Activated CD4-positive, alpha-beta memory T cell treated with anti-CD3 and anti-CD28 coated beads for 36 hours (primary cell): ENCODE results near the gene MEGF11. TPM values are rescaled to one million over a fixed set of nuclear protein-coding genes. Genes with fewer than 3 reads are reported as not detected.

Source experiments
- CTCF ChIA-PET: fragments of 350-600 bp; sonication (Branson Sonifier 250); formaldehyde crosslinking; loops from one replicate; lab custom pipeline; 2021; ENCODE audit warnings: antibody characterized with exemption, inconsistent platforms; lab: Charles Lee
- POLR2A ChIA-PET: fragments of 350-600 bp; sonication (Branson Sonifier 250); formaldehyde crosslinking; loops from one replicate; lab custom pipeline; 2021; ENCODE audit warnings: antibody characterized with exemption; lab: Charles Lee
- DNase-seq: peaks from one replicate; pipeline ENCODE4 v3.0.0-alpha.2; 2020
- H3K27ac Mint-ChIP-seq: one replicate; pipeline ENCODE4 v1.8.0; 2021; ENCODE audit warnings: mixed read lengths
- H3K27me3 Mint-ChIP-seq: one replicate; pipeline ENCODE4 v1.8.0; 2021; ENCODE audit warnings: mixed read lengths
- H3K36me3 Mint-ChIP-seq: one replicate; pipeline ENCODE4 v1.8.0; 2021; ENCODE audit warnings: mixed read lengths
- H3K4me1 Mint-ChIP-seq: one replicate; pipeline ENCODE4 v1.8.0; 2021; ENCODE audit warnings: low read depth, mixed read lengths
- H3K4me3 Mint-ChIP-seq: one replicate; pipeline ENCODE4 v1.8.0; 2021; ENCODE audit warnings: mild to moderate bottlenecking, mixed read lengths
- H3K9me3 Mint-ChIP-seq: one replicate; pipeline ENCODE4 v1.8.0; 2021; ENCODE audit warnings: mixed read lengths
- intact Hi-C: fragments of 100-400 bp; cut with micrococcal nuclease; formaldehyde crosslinking; loops from one replicate; pipeline ENCODE4 v1.15.1; 2023
- total RNA-seq, 2 experiments: library from RNA; stranded (reverse); gene quantifications; one replicate each; pipeline ENCODE4 v1.2.3, GENCODE V29; 2021

Gene MEGF11
- total RNA-seq, 2 experiments from 2014 or later, result not detected

DNA sequence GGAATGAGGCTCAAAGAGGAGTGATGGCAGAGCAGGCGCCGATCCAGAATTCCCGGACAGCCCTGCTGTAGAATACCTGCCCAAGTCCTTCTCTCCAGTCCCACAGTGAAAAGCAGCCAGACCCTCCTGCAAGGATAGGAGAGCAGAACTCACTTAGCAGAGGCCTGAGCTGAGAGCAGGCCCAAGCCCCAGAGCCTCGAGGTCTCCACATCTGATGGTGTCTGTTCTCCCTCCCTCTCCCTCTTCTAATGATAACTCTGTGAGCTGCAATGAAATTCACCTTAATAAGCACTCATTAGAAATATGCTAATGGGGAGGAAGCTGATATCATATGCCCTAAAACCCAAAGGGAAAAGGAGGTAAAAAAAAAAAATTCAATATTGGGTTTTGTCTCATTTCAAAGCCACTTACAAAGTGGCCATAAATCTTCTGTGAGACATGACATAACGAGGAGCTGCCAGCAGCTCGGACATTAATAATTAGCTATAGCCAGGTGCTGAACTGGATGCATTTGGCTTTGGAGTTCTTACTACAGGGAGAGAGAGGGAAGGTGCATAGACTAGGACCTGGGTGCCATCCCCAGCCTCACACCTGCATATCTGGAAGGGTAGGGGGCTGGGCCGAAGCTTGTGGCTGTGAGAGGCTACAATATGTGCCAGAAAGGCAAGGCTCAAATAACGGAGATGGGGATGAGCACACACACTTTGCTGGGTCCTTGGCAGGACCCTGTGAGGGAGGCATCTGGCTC is 108.4 kb downstream of the MEGF11 start:
- Mint-ChIP-seq H3K27ac (no peak overlapping the region), H3K36me3 (no peaks in the 10 kb centered on the region), H3K9me3 (no peaks in the 10 kb centered on the region), H3K4me1 (peaks cover 2% of the 10 kb centered on the region), H3K27me3 (peaks cover 2% of the 10 kb centered on the region), H3K4me3 (no peak overlapping the region)
- intact Hi-C loops, result no loop called here
- POLR2A ChIA-PET, result no interaction called here
- DNase-seq, result no peak
- CTCF ChIA-PET, result interaction anchor here (0.8 kb wide), 1 partner anchor 25 kb away, joined by 3 read pairs; no protein-coding TSS in a partner anchor

DNA sequence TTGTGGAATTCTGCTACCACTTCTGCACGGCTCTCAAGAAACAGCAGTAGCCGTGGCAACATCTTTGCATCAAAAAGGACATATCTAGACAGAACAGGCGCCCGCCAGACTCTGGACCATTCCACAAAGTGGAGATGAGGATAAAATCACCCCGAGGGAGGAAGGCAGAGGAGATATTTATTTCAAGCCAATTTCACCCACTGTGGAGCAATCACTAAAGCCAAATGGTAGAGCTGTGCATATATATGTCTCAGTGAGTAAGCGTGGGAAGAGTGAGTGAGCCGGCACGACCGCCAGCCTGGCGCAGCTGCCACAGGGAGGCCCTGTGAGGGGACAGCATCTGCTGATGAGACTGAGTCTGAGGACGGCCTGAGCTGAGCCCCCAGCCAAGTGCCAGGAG is 111.3 kb downstream of the MEGF11 start:
- Mint-ChIP-seq H3K27ac (no peak overlapping the region), H3K4me1 (peaks cover 2% of the 10 kb centered on the region), H3K36me3 (no peaks in the 10 kb centered on the region), H3K4me3 (no peak overlapping the region), H3K9me3 (no peaks in the 10 kb centered on the region), H3K27me3 (peaks cover 2% of the 10 kb centered on the region)
- ChIA-PET CTCF (no interaction called here), POLR2A (no interaction called here)
- intact Hi-C loops, result no loop called here
- no peak for DNase-seq

- Mint-ChIP-seq H3K4me1 (peaks cover 12% of the 10 kb centered on the region), H3K27ac (no peak overlapping the region), H3K4me3 (no peak overlapping the region), H3K27me3 (peaks cover 2% of the 10 kb centered on the region), H3K36me3 (no peaks in the 10 kb centered on the region), H3K9me3 (no peaks in the 10 kb centered on the region)
- intact Hi-C loops, result no loop called here
- POLR2A ChIA-PET, result no interaction called here
- CTCF ChIA-PET, result interaction anchor here (0.6 kb wide), 1 partner anchor 501 kb away, joined by 3 read pairs; no protein-coding TSS in a partner anchor
- no peak for DNase-seq
These were observed 113.9 kb downstream of the MEGF11 start for GRCh38 chr15:66139591-66140207.

- intact Hi-C loops, result no loop called here
- H3K27me3 Mint-ChIP-seq, result no peaks in the 10 kb centered on the region
- H3K9me3 Mint-ChIP-seq, result no peaks in the 10 kb centered on the region
- DNase-seq, result no peak
- H3K4me3 Mint-ChIP-seq, result no peak overlapping the region
- H3K27ac Mint-ChIP-seq, result no peak overlapping the region
- no peaks in the 10 kb centered on the region for H3K36me3 Mint-ChIP-seq
- H3K4me1 Mint-ChIP-seq, result peaks cover 12% of the 10 kb centered on the region
- POLR2A ChIA-PET, result no interaction called here
- CTCF ChIA-PET, result no interaction called here
These were observed 114.5 kb downstream of the MEGF11 start for GRCh38 chr15:66138892-66139590.

- Mint-ChIP-seq H3K9me3 (no peaks in the 10 kb centered on the region), H3K27ac (no peak overlapping the region), H3K4me3 (no peak overlapping the region), H3K36me3 (no peaks in the 10 kb centered on the region), H3K27me3 (no peaks in the 10 kb centered on the region), H3K4me1 (peaks cover 12% of the 10 kb centered on the region)
- intact Hi-C loops, result no loop called here
- ChIA-PET CTCF (no interaction called here), POLR2A (no interaction called here)
- no peak for DNase-seq
These were observed 115.3 kb downstream of the MEGF11 start for GRCh38 chr15:66138096-66138783.

- no peaks in the 10 kb centered on the region for H3K36me3 Mint-ChIP-seq
- no peaks in the 10 kb centered on the region for H3K9me3 Mint-ChIP-seq
- peaks cover 12% of the 10 kb centered on the region for H3K4me1 Mint-ChIP-seq
- intact Hi-C loops, result no loop called here
- H3K27ac Mint-ChIP-seq, result no peak overlapping the region
- DNase-seq, result no peak
- ChIA-PET CTCF (no interaction called here), POLR2A (no interaction called here)
- no peak overlapping the region for H3K4me3 Mint-ChIP-seq
- no peaks in the 10 kb centered on the region for H3K27me3 Mint-ChIP-seq
These were observed 116.6 kb downstream of the MEGF11 start for GRCh38 chr15:66136948-66137347.

GRCh38 chr15:66135664-66136063 is 117.9 kb downstream of the MEGF11 start:
- DNase-seq, result no peak
- no peaks in the 10 kb centered on the region for H3K9me3 Mint-ChIP-seq
- intact Hi-C loops, result no loop called here
- ChIA-PET CTCF (no interaction called here), POLR2A (no interaction called here)
- no peak overlapping the region for H3K27ac Mint-ChIP-seq
- no peak overlapping the region for H3K4me3 Mint-ChIP-seq
- no peaks in the 10 kb centered on the region for H3K36me3 Mint-ChIP-seq
- H3K4me1 Mint-ChIP-seq, result peaks cover 12% of the 10 kb centered on the region
- no peaks in the 10 kb centered on the region for H3K27me3 Mint-ChIP-seq

- intact Hi-C loops, result no loop called here
- POLR2A ChIA-PET, result no interaction called here
These were observed 119.3 kb downstream of the MEGF11 start for GRCh38 chr15:66134284-66134683.

DNA sequence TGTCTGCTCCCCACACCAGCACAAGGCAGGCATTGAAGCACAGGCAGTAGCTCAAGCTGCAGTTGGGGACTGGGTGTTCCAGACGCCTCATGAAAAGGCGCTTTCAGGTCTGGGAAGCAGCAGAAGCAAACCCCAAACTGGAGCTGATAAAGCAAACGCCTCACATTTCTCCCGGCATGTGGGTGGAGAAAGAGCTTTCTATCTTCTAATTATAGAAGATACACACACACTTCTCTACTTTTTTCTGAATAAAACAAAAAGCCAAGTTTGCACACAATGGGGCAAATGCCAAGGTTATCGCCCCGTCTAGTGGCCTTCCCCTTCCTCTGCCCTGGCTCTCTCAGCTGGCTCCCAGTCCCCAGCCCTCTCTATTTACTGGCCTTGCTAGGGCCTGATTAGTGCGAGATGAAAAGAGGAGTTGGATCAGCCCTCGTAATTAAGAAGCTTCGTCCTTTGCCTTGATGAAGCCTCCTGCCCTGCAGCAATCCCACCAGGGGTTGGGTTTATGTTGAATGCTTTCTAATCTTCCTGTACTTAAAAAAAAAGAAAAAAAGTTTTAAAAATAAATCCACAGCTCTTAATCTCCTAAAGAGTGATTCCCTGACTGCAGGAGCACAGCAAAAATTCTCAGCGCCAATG is 120.2 kb downstream of the MEGF11 start:
- no peak overlapping the region for H3K27ac Mint-ChIP-seq
- DNase-seq, result no peak
- H3K9me3 Mint-ChIP-seq, result no peaks in the 10 kb centered on the region
- ChIA-PET POLR2A (no interaction called here), CTCF (no interaction called here)
- peaks cover 12% of the 10 kb centered on the region for H3K4me1 Mint-ChIP-seq
- H3K27me3 Mint-ChIP-seq, result peaks cover 2% of the 10 kb centered on the region
- H3K4me3 Mint-ChIP-seq, result no peak overlapping the region
- no peaks in the 10 kb centered on the region for H3K36me3 Mint-ChIP-seq
- intact Hi-C loops, result no loop called here

More at GRCh38 chr15:66134284-66134683, 119.3 kb downstream of the MEGF11 start:
- DNase-seq, result no peak
- Mint-ChIP-seq H3K36me3 (no peaks in the 10 kb centered on the region), H3K4me1 (peaks cover 12% of the 10 kb centered on the region), H3K27ac (no peak overlapping the region), H3K4me3 (no peak overlapping the region), H3K27me3 (no peaks in the 10 kb centered on the region), H3K9me3 (no peaks in the 10 kb centered on the region)
- CTCF ChIA-PET, result no interaction called here

DNA sequence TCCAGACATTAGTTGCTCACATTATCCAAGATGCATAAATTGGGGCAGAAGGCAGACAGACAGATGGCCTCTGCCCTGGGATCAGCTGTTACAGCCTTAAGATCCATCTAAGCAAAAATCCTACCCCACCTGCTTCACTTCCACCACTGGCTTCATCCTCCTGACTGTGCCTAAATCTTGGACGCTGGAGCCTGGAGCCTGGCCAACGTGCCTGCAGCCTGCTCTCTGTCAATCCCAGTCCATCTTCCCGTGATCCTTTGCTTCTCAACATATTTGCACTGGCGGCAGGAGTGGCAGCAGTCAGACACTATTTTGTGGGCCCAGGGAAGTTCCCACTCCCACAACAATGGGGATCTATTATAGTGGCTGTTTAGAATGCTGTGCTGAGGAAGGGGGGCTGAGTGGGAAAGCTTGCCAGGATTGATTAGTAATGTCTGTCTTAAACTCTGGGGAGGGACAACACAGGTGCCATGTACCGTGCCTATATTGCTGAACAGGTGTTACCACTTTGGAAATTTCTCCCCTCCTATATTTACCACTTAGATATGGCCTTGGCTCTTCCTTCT is 121.2 kb downstream of the MEGF11 start:
- no peak for DNase-seq
- ChIA-PET POLR2A (no interaction called here), CTCF (no interaction called here)
- Mint-ChIP-seq H3K4me1 (peaks cover 12% of the 10 kb centered on the region), H3K27ac (no peak overlapping the region), H3K36me3 (no peaks in the 10 kb centered on the region), H3K9me3 (no peaks in the 10 kb centered on the region), H3K4me3 (no peak overlapping the region), H3K27me3 (peaks cover 6% of the 10 kb centered on the region)
- intact Hi-C loops, result no loop called here

DNA sequence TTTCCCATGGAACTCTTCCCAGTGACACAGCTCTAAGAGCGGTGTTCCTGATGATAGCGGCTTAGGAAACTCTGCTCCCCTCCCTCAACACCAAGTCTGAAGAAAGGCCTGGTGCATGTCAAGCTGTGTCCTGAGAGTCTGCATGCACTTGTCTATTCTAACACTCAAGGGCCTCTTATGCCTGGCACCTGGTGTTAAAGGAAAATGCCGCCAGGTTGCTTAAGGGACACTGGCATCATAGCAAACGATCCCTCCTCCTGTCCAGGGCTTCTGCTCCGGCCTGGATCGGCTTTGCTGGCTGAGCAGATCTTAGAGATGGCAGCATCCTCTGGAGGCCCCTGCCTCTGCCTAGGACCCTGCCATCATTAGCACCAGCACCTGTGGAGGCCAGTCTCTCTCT is 121.7 kb downstream of the MEGF11 start:
- Mint-ChIP-seq H3K9me3 (no peaks in the 10 kb centered on the region), H3K4me3 (no peak overlapping the region), H3K27ac (no peak overlapping the region), H3K4me1 (peaks cover 12% of the 10 kb centered on the region), H3K36me3 (no peaks in the 10 kb centered on the region), H3K27me3 (peaks cover 6% of the 10 kb centered on the region)
- DNase-seq, result no peak
- POLR2A ChIA-PET, result no interaction called here
- CTCF ChIA-PET, result no interaction called here
- intact Hi-C loops, result no loop called here
